ENCODE data around the gene ICAM3.

ICAM3 gene

DNA sequence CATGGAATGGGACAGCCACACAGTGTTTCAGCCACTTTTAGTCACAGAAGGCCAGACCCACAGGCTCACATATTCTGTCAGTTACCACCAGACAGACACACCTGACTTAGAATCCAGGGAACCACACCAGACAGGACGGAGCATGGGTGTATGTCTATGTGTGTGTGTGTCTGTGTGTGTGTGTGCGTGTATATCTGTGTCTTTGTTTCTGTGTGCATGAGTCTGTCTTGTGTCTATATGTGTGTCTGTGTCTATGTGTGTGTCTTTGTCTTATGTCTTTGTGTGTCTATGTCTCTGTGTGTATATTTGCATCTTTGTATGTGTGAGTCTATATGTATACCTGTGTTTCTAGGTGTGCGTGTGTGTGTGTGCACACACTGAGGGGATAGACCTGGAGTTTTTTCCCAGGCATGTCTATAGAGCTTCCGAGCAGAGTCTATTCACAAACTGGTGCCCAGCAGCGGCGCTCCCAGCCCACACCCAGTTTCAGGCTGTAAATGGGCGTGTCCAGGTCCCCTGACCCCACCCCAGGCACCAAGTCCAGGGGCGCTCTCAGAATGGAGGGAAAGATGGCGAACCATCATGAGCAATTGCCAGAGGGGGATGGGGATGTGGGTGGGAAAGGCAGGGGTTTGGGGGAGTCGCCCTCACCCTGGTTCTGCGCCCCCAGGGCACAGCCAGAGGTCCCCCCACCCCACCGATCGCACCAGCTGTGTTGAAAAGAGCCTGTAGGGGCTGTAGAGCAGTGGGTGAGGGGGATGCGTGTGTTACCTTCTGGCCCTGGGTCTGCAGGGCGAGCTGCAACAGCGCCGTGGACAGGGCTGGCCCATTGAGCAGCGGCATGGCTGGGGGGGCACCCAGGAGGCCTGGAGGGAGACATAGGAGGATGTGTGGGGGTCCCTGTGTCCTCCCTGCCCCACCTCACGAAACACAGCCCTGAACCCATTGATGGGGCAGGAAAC is 17.3 kb downstream of the ICAM3 start:
- DNase-seq (ENCODE audit: insufficient read length, low spot score) (no peak), FAIRE-seq (peak; percentile 4)

DNA sequence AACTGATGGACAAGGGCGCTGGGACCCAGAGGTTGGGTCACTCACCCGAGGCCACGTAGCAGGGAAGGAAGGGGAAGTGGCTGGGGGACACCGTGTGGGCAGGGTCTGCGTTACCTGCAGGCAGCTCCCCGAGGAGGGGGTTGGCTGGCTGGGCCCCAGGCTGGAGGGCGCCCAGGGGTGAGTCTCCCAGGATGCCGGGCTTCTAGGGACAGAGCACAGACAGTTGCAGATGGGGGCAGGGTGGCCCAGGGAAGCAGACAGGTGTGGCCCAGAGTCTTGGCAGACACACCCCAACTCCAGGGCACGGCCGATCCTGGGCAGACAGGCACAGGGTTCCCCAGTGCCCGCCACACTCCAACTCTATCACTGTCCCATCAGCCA is 18.0 kb downstream of the ICAM3 start:
- no peak for FAIRE-seq
- no peak for DNase-seq (ENCODE audit: insufficient read length, low spot score)

DNA sequence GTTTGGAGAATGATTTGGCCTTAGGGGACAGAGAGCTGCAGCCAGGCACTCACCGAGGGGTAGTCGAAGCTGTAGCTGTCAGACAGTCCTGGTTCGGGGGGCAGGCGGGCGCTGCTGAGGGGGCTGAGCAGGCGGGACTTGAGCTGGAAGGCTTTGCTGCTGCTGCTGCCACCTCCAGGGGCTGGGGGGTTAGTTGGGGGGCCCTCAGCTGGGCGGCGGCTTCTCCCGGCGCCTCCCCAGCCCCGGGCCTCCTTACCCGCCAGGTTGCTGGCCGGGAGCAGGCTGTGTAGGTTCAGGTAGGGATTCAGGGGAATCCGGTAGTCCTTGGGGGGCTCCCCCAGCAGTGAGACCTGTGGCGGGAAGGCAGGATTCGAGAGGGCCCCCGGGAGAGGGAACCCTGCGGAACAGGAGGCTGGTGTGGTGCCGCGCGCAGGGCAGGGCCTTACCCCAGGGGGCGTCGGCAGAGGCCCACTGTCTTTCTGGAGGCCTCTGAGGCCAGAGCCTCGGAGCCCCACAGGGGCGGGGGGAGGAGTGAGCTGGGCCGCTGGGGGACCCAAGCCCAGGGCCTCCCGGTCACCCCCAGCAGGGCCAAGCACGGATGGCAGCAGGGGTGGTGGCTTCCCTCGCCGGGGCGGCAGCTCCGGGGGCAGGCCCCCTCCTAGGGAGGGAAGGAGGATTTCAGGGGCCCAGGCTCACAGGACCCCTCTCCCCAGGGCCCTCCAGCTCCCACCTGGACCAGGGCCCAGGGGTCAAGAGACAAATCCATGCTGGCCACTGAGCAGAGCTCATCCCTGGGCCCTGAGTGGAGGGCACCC is 18.6 kb downstream of the ICAM3 start:
- no peak for DNase-seq (ENCODE audit: insufficient read length, low spot score)
- no peak for FAIRE-seq

DNA sequence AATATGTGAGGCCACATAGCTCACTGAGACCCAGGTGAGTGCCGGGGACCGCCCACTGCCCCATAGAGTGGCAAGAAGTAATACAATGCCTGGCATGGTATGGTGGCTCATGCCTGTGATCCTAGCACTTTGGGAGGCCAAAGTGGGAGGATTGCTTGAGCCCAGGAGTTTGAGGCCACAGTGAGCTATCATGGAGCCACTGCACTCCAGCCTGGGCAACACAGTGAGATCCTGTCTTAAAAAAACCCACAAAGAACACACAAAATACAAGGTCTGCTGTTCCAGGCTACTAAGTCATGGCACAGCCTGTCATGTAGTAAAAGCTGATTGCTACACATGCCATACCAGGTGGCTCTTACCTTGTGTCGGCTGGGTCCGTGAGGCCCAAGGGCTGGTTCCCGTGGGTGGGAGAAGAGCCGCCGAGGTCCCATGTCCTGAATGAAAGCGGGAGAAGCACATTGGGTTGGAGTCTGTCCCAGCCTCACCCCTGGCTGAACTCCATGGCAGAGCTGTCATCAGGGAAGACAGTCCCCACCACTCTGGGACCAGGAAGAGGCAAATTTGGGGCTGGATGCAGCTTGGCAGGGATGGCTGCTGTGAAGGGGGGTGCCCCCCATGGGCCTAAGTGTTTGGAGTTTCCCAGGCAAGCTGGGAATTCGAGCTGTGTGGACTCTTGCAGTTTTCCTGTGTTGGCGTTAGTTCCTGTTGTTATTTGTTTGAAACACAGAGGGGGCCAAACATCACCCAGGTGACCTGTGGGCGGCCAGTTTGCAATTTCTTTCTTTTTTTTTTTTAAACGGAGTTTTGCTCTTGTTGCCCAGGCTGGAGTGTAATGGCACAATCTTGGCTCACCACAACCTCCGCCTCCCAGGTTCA is 20.4 kb downstream of the ICAM3 start:
- no peak for FAIRE-seq
- DNase-seq (ENCODE audit: insufficient read length, low spot score) = no peak

DNA sequence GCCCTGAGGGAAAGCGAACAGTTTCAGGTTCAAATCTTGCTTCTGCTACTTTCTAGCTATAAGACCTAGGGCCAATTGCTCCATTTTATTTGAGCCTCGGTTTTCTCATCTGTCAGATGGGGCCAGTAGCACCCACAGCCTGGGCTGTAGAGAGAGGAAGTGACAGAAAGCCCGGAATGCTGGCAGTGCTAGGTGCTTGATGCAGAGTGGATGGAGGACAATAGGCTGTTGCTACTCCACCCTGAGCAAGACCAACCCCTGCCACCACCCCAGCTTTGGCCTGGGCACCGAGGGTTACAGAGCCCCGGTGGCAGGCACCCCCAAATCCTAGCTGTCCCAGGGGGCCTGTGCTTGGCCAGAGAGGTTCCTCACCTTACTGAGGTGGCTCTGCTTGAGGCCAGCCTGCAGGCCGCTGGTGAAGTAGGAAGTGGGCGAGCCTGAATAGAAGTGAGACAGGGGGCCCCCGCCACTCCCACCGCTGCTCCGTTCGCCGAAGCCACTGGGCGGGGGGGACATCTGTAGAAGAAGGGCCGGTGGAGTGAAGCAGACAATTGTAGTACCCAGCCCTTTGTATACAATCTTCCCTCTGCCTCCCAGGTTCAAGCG is 21.5 kb downstream of the ICAM3 start:
- no peak for DNase-seq (ENCODE audit: insufficient read length, low spot score)
- no peak for FAIRE-seq

DNA sequence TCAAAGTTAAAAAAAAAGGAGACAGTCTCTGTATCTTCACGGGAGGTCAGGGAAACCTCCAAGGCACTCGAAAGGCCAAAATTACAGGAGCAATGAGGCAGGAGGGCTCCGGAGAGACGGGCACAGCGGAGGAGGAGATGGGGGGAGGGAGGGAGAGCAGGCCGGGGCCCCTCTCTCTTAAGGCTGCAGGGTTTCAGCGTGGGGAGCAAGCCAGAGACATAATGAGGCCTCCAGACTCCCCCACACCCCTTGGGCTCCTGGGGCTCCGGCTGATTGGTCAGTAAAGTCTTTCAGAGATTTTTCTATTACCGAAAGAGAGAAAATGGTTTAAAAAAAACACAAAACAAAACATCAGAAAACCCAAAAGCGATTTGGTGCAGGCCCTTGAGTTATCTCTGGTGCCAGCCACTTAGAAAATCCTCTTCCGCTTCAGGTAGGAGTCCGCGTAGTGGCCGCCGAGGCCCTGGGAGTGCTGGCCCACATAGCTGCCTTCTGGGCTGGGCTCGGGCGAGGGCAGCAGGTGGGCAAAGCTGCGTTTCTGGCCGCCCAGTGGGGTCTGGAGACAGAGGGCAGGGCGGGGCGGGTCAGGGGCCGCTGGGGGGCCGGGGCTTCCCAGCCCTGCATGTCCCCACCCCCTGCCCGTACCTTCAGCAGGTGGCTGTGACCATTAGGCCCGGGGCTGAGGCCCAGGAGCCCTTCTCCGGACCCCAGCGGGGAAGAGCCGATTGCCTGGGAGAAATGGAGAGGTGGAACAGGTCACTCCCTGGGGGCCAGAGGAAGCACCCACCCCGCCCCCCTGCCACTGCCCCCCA is 22.2 kb downstream of the ICAM3 start:
- FAIRE-seq = no peak

DNA sequence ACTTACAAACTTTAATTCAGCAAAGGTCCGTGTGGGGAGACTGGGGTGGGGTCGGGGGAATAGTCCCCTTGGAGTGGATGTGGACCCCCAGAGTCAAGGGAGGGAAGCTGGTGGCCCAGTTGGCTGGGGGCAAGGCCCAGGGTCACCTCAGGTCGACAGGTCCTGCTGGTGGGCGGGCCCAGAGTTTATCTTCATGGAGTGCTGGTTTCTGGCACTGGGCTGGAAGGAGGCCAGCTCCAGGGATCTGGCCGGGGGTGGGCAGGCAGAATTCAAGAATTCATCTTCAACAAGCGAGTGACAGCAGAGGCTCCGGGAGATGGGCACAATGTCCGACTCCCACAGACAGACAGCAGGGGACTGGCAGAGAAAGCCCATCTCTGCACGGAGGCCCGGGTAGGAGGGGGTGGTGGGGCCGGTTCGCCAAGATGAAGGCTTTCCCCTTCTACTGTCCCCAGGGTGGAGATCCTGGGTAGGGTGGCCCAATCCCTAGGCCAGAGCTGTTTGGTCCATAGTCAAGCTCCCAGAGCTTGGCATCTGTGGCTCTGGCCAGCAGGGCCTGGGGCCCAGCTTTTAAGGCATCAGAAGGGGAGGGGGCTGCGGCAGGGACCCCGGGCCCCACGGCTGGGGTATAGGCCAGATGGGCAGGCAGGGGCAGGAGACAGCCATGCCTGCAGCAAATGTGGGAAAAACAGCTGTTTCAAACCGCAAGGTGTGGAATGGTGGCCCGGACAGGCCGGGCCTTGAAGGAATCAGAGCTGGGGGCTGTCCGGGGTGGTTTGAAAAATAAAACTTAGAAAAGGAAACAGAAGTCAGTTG is 23.0 kb downstream of the ICAM3 start:
- DNase-seq (ENCODE audit: insufficient read length, low spot score) (no peak), FAIRE-seq (no peak)

More for the DNA sequence above, 22.2 kb downstream of the ICAM3 start:
- DNase-seq (ENCODE audit: insufficient read length, low spot score) = no peak

DNA sequence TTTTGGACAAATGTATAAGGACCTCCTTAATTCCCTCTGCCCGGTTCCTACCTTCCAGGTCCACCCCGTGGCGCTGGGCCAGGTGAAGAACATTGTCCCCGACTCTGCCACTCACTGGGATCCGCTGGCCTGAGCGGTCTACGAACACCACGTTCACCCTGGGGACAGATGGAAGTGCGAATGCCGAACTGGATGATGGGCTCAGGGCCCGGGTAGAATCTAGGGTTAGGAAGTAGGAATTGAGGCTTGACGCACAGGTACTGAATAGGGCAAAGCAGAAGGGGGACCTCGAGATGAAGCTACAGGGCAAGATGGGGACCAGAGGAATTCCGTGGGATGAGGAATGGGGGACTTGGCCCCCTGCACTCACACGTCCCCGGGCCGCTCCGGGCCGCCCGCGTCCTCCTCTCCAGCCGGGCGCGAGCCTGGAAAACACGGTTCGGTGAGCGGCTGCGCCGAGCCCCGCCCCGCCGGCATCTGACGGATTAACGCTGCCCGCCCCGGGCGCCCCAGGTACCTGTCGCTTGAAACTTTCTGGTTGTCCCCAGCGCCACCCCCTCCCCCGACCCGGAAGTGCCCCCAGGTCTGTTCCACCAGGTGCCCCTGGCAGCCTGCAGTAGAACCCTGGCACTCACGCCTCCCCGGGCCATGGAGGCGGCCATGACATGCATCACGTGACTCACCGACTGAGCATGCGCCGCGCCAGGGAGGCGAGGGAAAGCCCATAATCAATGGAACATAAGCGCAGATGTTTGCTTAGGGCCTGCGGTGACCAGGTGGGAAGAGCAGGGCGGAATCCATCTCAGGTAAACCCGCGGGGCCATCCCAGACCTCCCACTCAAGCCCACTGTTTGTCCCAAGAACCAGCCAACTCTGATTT is 23.8 kb downstream of the ICAM3 start, which contains the start of gene FDX2:
TSS of gene FDX2 (minus strand) at position 681 of the 880 bp plus-strand sequence. CDS start at position 662, 19 bp downstream.
- DNase-seq (ENCODE audit: insufficient read length, low spot score) (peak; percentile 97), FAIRE-seq (peak; percentile 97)

DNA sequence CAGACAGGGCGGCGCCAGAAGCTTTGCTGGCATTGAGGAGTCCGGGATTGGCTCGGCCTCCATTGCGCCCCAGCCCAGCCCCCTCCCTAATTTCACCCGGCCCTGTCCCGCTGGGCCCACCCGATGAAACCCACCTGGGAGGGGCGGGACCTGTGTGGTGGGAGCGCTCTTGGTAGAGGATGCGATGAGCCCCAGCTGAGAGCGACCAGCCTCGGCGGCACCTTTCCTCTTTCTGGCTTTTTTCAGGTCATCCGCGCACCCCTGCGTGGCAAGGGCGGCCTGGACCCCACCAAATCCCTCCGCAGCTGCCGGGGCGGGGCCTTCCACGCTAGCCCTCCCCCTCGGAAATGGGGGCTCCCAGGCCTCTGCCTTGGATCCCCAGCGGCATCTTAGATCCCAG is 30.0 kb downstream of the ICAM3 start, which contains the start of gene ZGLP1:
TSS of gene ZGLP1 (minus strand) at position 393 of the 400 bp plus-strand sequence.
- no peak for DNase-seq (ENCODE audit: insufficient read length, low spot score)
- no peak for FAIRE-seq

DNA sequence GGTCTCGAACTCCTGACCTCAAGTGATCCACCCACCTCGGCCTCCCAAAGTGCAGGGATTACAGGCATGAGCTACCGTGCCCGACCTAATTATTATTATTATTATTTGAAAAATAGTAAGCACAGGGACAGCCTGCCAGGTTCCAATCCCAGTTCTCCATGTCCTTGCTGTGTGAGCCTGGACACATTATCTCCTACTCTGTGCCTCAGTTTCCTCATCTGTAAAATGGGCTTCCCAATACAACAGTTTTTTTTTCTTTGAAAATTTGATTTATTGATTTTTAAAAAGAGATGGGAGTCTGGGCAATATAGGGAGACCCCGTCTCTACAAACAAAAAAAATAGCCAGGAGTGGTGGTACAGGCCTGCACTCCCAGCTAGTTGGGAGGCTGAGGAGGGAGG is 33.1 kb downstream of the ICAM3 start:
- DNase-seq (ENCODE audit: insufficient read length, low spot score) (no peak), FAIRE-seq (no peak)

DNA sequence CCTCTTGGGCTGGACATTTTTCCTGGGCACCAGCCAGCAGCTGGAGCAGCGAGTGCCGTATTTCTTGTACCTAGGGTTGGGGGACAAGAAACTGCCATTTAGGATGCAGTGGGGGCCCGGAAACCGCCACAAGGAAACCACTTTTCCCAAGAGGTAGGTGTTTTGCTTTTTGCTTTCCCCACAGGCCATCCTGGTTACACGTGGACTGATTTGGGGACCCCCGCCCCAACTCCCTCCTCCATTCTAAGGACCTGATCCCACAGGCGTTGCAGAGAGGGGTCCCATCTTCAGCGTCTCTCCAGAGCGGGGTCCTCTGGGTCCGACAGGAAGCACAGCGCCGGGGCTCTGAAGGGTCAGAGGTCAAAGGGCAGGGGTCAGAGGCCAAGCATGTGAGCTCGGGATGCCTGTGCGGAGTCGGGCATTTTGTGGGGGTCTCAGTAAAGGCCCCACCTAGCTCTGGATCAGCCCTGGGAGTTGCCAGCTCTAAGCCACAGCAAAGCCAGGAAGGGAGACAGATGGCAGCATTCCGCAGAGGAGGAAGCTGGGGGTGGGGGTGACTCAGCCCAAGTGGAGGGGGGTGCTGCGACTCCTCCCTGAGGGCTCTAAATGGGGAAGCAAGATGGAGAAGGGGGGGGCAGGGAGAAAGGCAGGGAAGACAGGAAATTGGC is 34.2 kb downstream of the ICAM3 start:
- DNase-seq (ENCODE audit: insufficient read length, low spot score) = no peak
- no peak for FAIRE-seq

DNA sequence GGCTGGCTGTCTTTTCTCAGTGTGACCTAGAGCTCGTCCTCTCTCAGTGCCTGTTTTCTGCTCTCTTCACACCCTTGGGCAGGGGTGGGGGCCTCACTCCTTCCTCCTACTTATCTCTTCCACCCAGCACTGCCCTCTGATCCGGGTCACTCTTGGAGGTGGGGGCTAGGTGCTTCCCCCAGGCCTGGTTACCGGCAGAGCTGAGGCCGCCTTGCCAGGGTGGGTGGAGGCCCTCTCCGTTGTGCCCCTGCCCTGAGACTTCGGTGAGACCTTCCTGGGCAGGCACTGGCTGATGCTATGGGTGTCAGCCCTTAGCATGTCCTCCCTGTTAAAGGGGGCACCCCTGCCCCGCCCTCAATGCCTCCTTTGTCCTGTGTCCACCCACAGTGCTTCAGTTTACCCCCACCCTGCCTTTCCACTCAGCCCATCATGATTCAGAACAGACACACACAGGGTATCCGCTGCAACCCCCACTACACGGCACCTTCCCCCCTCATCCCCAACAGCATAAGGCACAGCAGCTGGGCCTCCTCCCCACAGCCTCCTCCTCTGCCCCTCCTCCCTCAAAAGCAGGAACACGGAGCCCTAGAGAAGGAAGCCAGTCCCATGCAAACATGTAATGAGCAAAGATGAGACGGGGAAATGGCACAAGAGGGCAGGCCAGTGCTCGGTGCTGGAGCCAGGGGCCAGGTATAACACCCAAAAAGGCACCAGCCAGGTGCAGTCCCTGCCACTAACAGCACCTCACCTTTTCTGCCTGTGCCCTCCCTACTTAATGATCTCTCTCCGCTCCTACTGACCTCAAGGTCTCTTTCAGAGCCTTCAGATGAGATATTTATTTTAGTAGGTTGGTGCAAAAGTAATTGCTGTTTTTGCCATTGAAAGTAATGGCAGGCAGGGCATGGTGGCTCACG is 39.6 kb downstream of the ICAM3 start:
- FAIRE-seq = no peak
- DNase-seq (ENCODE audit: insufficient read length, low spot score) = no peak

DNA sequence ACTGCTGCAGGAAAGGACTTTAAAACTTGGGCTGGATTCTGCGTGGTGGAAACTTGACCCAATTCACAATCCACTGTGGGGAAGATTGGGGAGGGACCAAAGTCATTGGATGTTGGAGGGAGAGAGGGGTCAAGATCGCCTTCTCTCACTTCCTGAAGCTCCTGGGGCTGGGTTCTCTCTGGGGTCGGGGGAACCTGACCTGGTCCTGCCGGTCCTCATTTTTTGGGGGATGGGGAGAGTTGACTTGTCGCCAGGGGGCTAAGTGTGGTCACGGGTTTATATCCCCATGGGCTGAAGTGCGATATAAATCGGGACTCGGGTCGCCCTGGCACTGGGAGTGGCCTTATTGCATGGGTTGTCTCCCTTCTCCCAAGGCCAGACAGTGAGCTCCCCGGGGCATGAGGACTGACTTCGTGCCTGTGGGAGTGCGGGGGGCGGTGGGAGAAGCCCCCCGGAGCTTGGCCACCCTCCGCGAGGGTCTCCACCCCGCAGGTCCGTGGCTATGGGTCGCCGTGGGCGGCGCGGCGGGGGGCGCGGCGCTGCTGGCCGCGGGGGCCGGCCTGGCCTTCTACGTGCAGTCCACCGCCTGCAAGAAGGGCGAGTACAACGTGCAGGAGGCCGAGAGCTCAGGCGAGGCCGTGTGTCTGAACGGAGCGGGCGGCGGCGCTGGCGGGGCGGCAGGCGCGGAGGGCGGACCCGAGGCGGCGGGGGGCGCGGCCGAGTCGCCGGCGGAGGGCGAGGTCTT is 43.4 kb downstream of the ICAM3 start:
- no peak for FAIRE-seq
- no peak for DNase-seq (ENCODE audit: insufficient read length, low spot score)

DNA sequence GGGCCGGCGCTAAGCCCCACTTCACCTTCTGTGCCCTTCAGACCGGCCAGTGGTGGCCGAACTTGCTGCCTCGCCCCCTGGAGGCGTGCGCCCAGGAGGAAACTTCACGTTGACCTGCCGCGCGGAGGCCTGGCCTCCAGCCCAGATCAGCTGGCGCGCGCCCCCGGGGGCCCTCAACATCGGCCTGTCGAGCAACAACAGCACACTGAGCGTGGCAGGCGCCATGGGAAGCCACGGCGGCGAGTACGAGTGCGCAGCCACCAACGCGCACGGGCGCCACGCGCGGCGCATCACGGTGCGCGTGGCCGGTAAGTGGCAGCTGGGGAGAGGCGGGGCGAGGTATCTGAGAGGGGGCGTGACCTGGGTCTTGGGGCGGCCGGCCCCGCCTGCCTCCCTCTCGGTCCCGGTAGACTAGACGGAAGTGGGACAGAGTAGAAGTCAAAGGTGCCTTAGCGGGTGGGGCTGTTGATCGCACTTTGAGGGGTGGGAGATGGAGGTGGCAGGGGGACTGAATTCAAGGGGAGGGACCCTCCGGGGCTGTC is 44.0 kb downstream of the ICAM3 start:
- FAIRE-seq (peak; percentile 83), DNase-seq (ENCODE audit: insufficient read length, low spot score) (peak; percentile 96)

DNA sequence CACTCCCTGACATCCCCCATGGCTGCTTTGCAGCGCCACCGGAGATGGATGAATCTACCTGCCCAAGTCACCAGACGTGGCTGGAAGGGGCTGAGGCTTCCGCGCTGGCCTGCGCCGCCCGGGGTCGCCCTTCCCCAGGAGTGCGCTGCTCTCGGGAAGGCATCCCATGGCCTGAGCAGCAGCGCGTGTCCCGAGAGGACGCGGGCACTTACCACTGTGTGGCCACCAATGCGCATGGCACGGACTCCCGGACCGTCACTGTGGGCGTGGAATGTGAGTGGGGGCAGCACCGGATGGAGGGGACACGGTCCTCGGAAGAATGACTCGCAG is 45.1 kb downstream of the ICAM3 start:
- no peak for FAIRE-seq

More for the DNA sequence above, 45.1 kb downstream of the ICAM3 start:
- DNase-seq (ENCODE audit: insufficient read length, low spot score) = no peak

All from GM19239 (cell line).